Spinal cord (tissue), 10 donors: Measurements from ENCODE around the gene SDK2. TPM values are rescaled to one million over a fixed set of nuclear protein-coding genes. Genes with fewer than 3 reads are reported as not detected.

Experiments used
- DNase-seq, 6 donors: peaks; one replicate each; pipeline versions ENCODE4 v3.0.0 to v3.0.0-alpha.2; 2013 to 2015; ENCODE audit warnings: low spot score in 6 of 6, low read depth in 4 of 6
- H3K27ac ChIP-seq: one replicate; pipeline ENCODE4 v1.5.1; 2013; ENCODE audit warnings: low read depth, low read length, control low read depth
- H3K27me3 ChIP-seq: one replicate; pipeline ENCODE4 v1.6.1; 2013; ENCODE audit warnings: low read length; ENCODE audit not compliant: control insufficient read depth, insufficient read depth
- H3K36me3 ChIP-seq: one replicate; pipeline ENCODE4 v1.6.1; 2013; ENCODE audit warnings: low read length; ENCODE audit not compliant: control insufficient read depth, insufficient read depth
- H3K4me1 ChIP-seq: one replicate; pipeline ENCODE4 v1.6.1; 2013; ENCODE audit warnings: low read length; ENCODE audit not compliant: control insufficient read depth, insufficient read depth
- H3K4me3 ChIP-seq: one replicate; pipeline ENCODE4 v1.5.1; 2013; ENCODE audit warnings: low read depth, low read length, control low read depth
- H3K9me3 ChIP-seq: one replicate; pipeline ENCODE4 v1.6.1; 2013; ENCODE audit warnings: low read length; ENCODE audit not compliant: control insufficient read depth, insufficient read depth
- WGBS: methylation state at CpG from one replicate; pipeline ENCODE4 v1.1.5; 2013; ENCODE audit warnings: missing lambda C conversion rate; ENCODE audit not compliant: insufficient coverage; 5-methylcytosine and 5-hydroxymethylcytosine counted together
- polyA plus RNA-seq, 2 donors: library from polyadenylated mRNA; unstranded; fragments of 120-200 nt; gene quantifications; one replicate each; pipeline ENCODE4 v1.2.1, GENCODE V29; 2013; ENCODE audit not compliant: insufficient read length in 2 of 2
- total RNA-seq, 2 donors: library from RNA; depleted of rRNA in 1 of 2; stranded (reverse); fragments of 120-200 nt in 1 of 2; fragments of >200 nt in 1 of 2; gene quantifications; one replicate each; pipeline versions ENCODE4 v1.2.3 to v1.2.4, GENCODE V29; 2013 to 2014
- donor health status: healthy.

SDK2 gene
- total and polyA plus RNA-seq, 4 donors, result 10.9 to 14.4 (median 12.7) TPM

GRCh38 chr17:73343168-73343634 is 301.0 kb downstream of the SDK2 start:
- 0% methylated on average over 14 of the region's 17 CpGs for WGBS

GRCh38 chr17:73342541-73343167 is 301.6 kb downstream of the SDK2 start:
- H3K27me3 ChIP-seq, result no peaks in the 10 kb centered on the region
- H3K4me3 ChIP-seq, result no peak overlapping the region
- WGBS, result 0% methylated on average over 3 of the region's 7 CpGs
- no peak for DNase-seq
- H3K27ac ChIP-seq, result peak overlapping the region; percentile 97
- peaks cover 16% of the 10 kb centered on the region for H3K36me3 ChIP-seq
- no peaks in the 10 kb centered on the region for H3K9me3 ChIP-seq
- peaks cover 80% of the 10 kb centered on the region for H3K4me1 ChIP-seq

More at GRCh38 chr17:73343168-73343634, 301.0 kb downstream of the SDK2 start:
- peak in 5 of 6 donors; percentile 74 to 97 (median 86) for DNase-seq
- H3K27me3 ChIP-seq, result no peaks in the 10 kb centered on the region
- H3K9me3 ChIP-seq, result no peaks in the 10 kb centered on the region
- peaks cover 80% of the 10 kb centered on the region for H3K4me1 ChIP-seq
- peak overlapping the region; percentile 97 for H3K27ac ChIP-seq
- H3K4me3 ChIP-seq, result no peak overlapping the region
- H3K36me3 ChIP-seq, result peaks cover 13% of the 10 kb centered on the region

DNA sequence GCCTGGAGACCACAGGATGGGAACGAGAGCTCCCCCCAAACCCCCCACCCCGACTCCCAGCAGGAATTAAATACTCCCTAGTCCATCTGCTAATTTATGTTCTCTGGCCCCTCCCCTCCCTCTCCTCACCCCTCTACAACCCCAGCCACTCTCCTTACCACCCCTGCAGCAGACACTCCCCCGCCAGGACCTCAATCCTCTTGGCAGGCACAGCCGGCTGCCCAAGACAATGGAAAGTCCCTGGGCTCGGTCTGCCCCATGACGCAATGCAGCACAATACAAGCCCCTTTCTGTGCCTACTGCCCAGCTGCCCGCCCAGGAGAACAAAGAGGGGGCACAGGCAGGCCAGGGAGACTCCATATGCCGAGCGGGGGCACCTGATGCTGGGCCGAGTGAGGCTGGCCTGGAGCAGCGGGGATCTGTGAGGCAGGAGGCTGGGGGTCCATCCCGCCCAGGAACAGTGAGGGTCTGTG is 302.2 kb downstream of the SDK2 start:
- peak overlapping the region; percentile 97 for H3K27ac ChIP-seq
- peaks cover 16% of the 10 kb centered on the region for H3K36me3 ChIP-seq
- DNase-seq, result peak in 4 of 6 donors; percentile 79 to 96 (median 89)
- no peak overlapping the region for H3K4me3 ChIP-seq
- peaks cover 80% of the 10 kb centered on the region for H3K4me1 ChIP-seq
- H3K27me3 ChIP-seq, result no peaks in the 10 kb centered on the region
- 21% methylated on average over 12 of the region's 12 CpGs for WGBS
- H3K9me3 ChIP-seq, result no peaks in the 10 kb centered on the region

DNA sequence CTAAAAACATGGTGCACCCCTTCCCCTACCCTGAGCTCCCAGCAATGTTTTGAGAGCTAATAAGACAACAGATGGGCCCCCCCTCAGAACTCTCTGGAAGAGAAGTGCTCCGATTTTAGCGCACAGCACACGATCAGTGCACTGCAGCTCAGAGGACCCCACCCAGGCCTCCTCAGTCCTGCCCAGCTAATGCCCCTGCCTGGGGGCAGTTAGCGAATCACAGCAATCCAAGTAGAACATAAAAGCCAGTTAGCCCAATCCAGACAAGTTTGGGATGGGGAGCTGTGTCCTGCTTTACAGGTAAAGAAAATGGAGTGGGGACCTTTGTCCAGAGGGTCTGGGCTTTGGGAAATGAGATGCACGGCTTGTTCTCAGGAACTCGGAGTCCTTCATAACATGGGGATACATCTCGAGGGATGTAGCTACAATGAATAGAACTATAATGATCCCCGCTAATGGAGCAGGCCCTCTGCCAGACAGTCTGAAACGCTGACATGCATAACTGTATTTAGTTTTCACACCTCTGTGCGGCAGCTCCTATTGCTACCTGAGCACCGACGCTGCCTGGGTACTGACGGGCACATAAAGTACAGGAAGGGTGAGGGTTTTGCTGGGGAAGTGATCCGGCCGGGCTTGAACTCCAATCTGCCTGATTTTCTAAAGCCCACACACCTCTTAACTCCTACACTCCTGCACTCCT is 302.7 kb downstream of the SDK2 start:
- Histone ChIP-seq H3K4me3 (no peak overlapping the region), H3K27me3 (no peaks in the 10 kb centered on the region), H3K4me1 (peaks cover 80% of the 10 kb centered on the region), H3K27ac (peak overlapping the region; percentile 97), H3K9me3 (no peaks in the 10 kb centered on the region), H3K36me3 (peaks cover 22% of the 10 kb centered on the region)
- peak in 1 of 6 donors; percentile 47 for DNase-seq
- WGBS, result 38% methylated on average over 11 of the region's 15 CpGs

GRCh38 chr17:73340093-73340596 is 304.1 kb downstream of the SDK2 start:
- Histone ChIP-seq H3K27me3 (no peaks in the 10 kb centered on the region), H3K4me3 (no peak overlapping the region), H3K4me1 (peaks cover 83% of the 10 kb centered on the region), H3K36me3 (peaks cover 23% of the 10 kb centered on the region), H3K27ac (peak overlapping the region; percentile 93), H3K9me3 (no peaks in the 10 kb centered on the region)
- DNase-seq, result no peak
- WGBS, result 96% methylated on average over 6 of the region's 7 CpGs

- H3K9me3 ChIP-seq, result no peaks in the 10 kb centered on the region
- no peaks in the 10 kb centered on the region for H3K27me3 ChIP-seq
- peaks cover 25% of the 10 kb centered on the region for H3K36me3 ChIP-seq
- WGBS, result 82% methylated on average over 18 of the region's 22 CpGs
- peak overlapping the region; percentile 93 for H3K27ac ChIP-seq
- H3K4me1 ChIP-seq, result peaks cover 72% of the 10 kb centered on the region
- H3K4me3 ChIP-seq, result peak overlapping the region; percentile 16
- DNase-seq, result no peak
Observed at GRCh38 chr17:73338566-73339197, 305.6 kb downstream of the SDK2 start.

DNA sequence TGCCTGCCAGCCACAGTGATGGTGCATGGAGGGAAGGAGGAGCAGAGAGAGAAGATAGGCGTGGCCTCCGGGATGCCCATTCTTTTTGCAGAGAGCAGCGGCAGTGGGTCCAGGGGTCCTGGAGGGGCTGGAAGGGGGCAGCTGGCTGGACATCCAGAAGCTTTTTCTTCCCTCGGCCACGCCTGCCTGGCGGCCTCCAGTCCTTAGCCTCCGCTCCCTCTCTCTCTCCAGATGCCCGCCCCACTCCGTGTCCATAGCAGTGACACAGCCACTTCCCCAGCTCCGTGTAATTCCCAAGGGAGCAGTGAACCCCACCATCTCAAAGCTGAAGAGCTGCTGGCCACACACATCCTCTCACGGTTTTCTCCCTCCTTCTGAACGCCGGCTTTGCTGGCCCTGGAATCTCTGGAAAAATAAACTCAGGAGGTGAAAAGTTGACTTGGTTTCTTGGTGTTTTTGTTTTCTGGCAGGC is 306.2 kb downstream of the SDK2 start:
- H3K9me3 ChIP-seq, result no peaks in the 10 kb centered on the region
- H3K4me1 ChIP-seq, result peaks cover 66% of the 10 kb centered on the region
- H3K4me3 ChIP-seq, result peak overlapping the region; percentile 16
- 37% methylated on average over 10 of the region's 13 CpGs for WGBS
- DNase-seq, result peak in 2 of 6 donors; percentile 52 to 80
- H3K27ac ChIP-seq, result peak overlapping the region; percentile 93
- no peaks in the 10 kb centered on the region for H3K27me3 ChIP-seq
- H3K36me3 ChIP-seq, result peaks cover 25% of the 10 kb centered on the region

DNA sequence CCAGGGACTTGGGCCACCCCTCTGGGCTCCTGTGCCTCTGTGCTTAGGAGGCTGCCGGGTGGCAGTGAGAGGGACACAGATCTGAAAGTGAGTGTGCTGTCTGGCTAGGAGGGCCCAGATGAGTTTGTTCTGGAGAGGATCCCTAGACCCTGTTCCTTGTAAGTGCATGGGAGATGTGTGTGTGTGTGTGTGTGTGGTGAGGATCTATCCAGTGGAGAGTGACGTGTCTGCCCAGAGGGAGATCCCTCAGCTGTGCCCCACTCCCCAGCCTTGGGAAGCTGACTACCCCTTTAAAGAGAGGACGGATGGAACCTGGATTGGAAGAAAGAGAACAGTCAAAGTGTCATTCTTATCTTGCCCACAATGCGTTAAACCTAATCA is 306.9 kb downstream of the SDK2 start:
- Histone ChIP-seq H3K27me3 (no peaks in the 10 kb centered on the region), H3K4me1 (peaks cover 58% of the 10 kb centered on the region), H3K4me3 (no peak overlapping the region), H3K36me3 (peaks cover 24% of the 10 kb centered on the region), H3K27ac (peak overlapping the region; percentile 93), H3K9me3 (no peaks in the 10 kb centered on the region)
- 69% methylated on average over 1 of the region's 4 CpGs for WGBS
- DNase-seq, result peak in 1 of 6 donors; percentile 32
